Testis (tissue), 3 donors: Measurements from ENCODE around the gene ALDH5A1. TPM values are rescaled to one million over a fixed set of nuclear protein-coding genes. Genes with fewer than 3 reads are reported as not detected.

Experiments
- DNase-seq: peaks from one replicate; pipeline ENCODE4 v3.0.0-alpha.2; 2019
- H3K27ac ChIP-seq, 2 donors: fragments of 200-600 bp; sonication (generic); one replicate each; pipeline ENCODE4 v1.5.1; 2019
- H3K27me3 ChIP-seq: fragments of 200-600 bp; sonication (generic); one replicate; pipeline ENCODE4 v1.5.1; 2019
- H3K36me3 ChIP-seq: fragments of 200-600 bp; sonication (generic); one replicate; pipeline ENCODE4 v1.5.1; 2017; ENCODE audit warnings: low read depth; ENCODE audit errors: missing control alignments
- H3K4me1 ChIP-seq: fragments of 200-600 bp; sonication (generic); one replicate; pipeline ENCODE4 v1.5.1; 2019
- H3K4me3 ChIP-seq, 2 donors: fragments of 200-600 bp; sonication (generic); one replicate each; pipeline ENCODE4 v1.5.1; 2017 to 2019
- H3K9me3 ChIP-seq: fragments of 200-600 bp; sonication (generic); one replicate; pipeline ENCODE4 v1.5.1; 2017
- CTCF ChIP-seq, 3 experiments: fragments of 450-650 bp in 2 of 3; fragments of 200-600 bp in 1 of 3; sonication (generic) in 1 of 3; IDR thresholded peaks; one replicate each; pipeline ENCODE4 v1.5.1; 2016 to 2019; ENCODE audit warnings: antibody characterized with exemption in 3 of 3, mild to moderate bottlenecking in 2 of 3, moderate library complexity in 1 of 3
- POLR2A ChIP-seq: fragments of 450-650 bp; IDR thresholded peaks from one replicate; pipeline ENCODE4 v1.6.1; 2017; ENCODE audit warnings: antibody characterized with exemption, mild to moderate bottlenecking, moderate library complexity
- WGBS, 2 donors: methylation state at CpG; one replicate each; pipeline ENCODE4 v1.1.5; 2018; 5-methylcytosine and 5-hydroxymethylcytosine counted together
- intact Hi-C: fragments of 100-400 bp; cut with DNase I; formaldehyde crosslinking; loops from one replicate; pipeline ENCODE4 v1.15.1; 2023; ENCODE audit warnings: low total_unique reads
- polyA plus RNA-seq: library from polyadenylated mRNA; stranded (reverse); fragments of 350-450 nt; fragmentation: Illumina TruSeq; extraction: RNeasy Lipid Tissue Mini Kit (QIAGEN cat#74804); gene quantifications from one replicate; pipeline ENCODE4 v1.2.3, GENCODE V29; 2014; ENCODE audit warnings: low read depth, low replicate concordance; ENCODE audit not compliant: insufficient read depth
- total RNA-seq, 2 donors: library from RNA; depleted of rRNA; stranded (reverse); fragments of >200 nt; gene quantifications; one replicate each; pipeline ENCODE4 v1.2.3, GENCODE V29; 2016

Gene ALDH5A1
- total and polyA plus RNA-seq, 3 donors from 2014 or later = 11.3 to 21.2 (median 16.3) TPM

- no peak for TF ChIP-seq POLR2A
- TF ChIP-seq CTCF (IDR thresholded peaks at IDR 0.05) = no peak
- no peak overlapping the region for H3K4me3 ChIP-seq
- H3K36me3 ChIP-seq = no peaks in the 10 kb centered on the region
- H3K27ac ChIP-seq = no peak overlapping the region
- WGBS, 2 donors = 68 to 88% methylated on average over 9 of the region's 9 CpGs
- intact Hi-C loops = no loop called here
- no peaks in the 10 kb centered on the region for H3K4me1 ChIP-seq
- H3K9me3 ChIP-seq = no peaks in the 10 kb centered on the region
- no peak for DNase-seq
- H3K27me3 ChIP-seq = no peaks in the 10 kb centered on the region
Observed at GRCh38 chr6:24448828-24449525, 45.8 kb upstream of the ALDH5A1 start.

DNA sequence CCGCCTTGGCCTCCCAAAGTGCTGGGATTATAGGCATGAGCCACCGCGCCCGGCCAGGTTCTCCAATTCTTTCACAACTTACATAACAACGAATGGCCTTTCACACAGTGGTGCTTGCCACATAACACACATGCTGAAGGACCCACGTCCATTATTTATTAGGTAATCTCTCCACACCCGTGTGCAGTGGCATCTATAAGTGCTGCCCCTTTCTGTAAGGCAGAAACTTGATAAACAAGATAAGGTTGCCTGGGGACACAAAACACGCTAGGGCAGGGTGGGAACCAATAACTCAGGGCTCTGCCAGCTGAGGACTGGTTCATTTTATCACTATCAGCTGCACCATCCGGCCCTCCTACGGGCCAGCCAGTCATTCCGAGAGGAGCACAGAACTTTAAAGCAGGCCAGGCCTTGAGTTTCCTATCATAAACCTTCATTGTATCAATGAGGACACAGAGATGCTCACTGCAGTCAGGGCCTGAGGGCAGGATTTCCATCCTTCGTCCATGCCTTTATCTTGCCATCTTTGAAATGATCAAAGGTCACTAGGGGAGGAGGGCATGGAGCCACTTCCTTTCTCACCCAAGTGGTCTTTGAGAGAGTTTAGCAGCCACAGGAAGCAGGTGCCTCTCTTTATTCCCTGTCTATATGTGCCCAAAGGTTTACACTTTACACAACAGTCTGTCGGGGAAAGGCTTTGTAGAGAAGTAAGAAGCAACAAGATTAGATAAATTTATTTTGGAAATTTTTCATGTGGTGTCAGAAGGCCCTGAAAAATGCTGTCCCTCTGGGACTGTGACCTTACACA is 43.0 kb upstream of the ALDH5A1 start:
- Histone ChIP-seq H3K36me3 (no peaks in the 10 kb centered on the region), H3K27me3 (no peaks in the 10 kb centered on the region), H3K9me3 (no peaks in the 10 kb centered on the region), H3K4me1 (no peaks in the 10 kb centered on the region), H3K27ac (no peak overlapping the region), H3K4me3 (no peak overlapping the region)
- TF ChIP-seq POLR2A (no peak), CTCF (IDR thresholded peaks at IDR 0.05) (no peak)
- DNase-seq = no peak
- WGBS, 2 donors = 79 to 86% methylated on average over 13 of the region's 13 CpGs
- intact Hi-C loops = no loop called here

DNA sequence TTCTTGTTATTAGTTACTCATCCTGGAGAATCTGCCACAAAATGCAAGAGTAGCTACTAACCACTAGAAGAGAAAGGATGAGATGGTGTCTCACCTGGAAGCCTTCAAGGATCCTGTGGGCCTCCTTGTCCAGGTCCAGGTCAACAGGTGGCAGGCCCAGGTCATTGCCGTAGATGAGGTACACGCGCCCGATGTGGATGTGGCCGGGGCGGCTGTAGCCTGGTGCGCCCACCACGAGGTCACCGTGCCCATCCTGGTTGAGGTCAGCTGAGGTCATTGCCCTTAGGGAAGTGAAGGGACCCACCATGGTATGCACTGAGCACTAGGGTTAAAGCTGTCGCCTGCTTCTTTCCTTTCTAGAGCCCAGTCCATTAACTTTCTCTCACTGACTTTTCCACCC is 40.8 kb upstream of the ALDH5A1 start:
- Histone ChIP-seq H3K27ac (no peak overlapping the region), H3K9me3 (no peaks in the 10 kb centered on the region), H3K4me3 (no peak overlapping the region), H3K36me3 (no peaks in the 10 kb centered on the region), H3K4me1 (no peaks in the 10 kb centered on the region), H3K27me3 (no peaks in the 10 kb centered on the region)
- TF ChIP-seq CTCF (IDR thresholded peaks at IDR 0.05) (no peak), POLR2A (no peak)
- no peak for DNase-seq
- intact Hi-C loops = no loop called here
- 98 to 100% methylated on average over 1 to 10 of the region's 10 CpGs for WGBS, 2 donors

DNA sequence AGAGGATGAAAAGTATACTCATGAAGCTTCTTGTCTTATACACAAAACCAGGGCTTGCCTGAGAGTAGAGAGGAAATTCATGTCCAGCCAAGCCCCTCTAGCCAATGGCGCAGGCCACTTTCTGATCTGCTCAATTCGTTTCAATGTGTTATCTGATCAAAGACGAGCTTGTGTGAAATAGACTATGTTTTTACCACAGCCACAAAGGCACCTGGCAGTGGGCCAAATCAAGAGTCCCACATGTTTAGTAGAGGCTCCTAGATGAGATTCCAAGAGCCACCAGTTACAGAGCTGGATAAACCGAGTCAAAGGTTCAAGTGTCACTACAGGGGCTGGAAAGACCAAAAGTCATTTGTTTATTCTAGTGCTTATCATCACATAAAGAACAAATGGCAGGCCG is 40.3 kb upstream of the ALDH5A1 start:
- Histone ChIP-seq H3K27me3 (no peaks in the 10 kb centered on the region), H3K27ac (no peak overlapping the region), H3K4me1 (no peaks in the 10 kb centered on the region), H3K9me3 (no peaks in the 10 kb centered on the region), H3K4me3 (no peak overlapping the region), H3K36me3 (no peaks in the 10 kb centered on the region)
- TF ChIP-seq CTCF (IDR thresholded peaks at IDR 0.05) (no peak), POLR2A (no peak)
- no peak for DNase-seq
- intact Hi-C loops = no loop called here
- WGBS, 2 donors = 81 to 95% methylated on average over 5 of the region's 5 CpGs
